DMS53 (cell line): ENCODE data around the gene FUT6.
"Not testable (repeated sequence)": the region's sequence is repeated elsewhere in the genome, so short reads cannot be mapped to it uniquely, and the experiment has no call there.

Source experiments
- DNase-seq: peaks from one replicate; lab custom pipeline; 2025; lab: John Stamatoyannopoulos, UW

The FUT6 gene

DNA sequence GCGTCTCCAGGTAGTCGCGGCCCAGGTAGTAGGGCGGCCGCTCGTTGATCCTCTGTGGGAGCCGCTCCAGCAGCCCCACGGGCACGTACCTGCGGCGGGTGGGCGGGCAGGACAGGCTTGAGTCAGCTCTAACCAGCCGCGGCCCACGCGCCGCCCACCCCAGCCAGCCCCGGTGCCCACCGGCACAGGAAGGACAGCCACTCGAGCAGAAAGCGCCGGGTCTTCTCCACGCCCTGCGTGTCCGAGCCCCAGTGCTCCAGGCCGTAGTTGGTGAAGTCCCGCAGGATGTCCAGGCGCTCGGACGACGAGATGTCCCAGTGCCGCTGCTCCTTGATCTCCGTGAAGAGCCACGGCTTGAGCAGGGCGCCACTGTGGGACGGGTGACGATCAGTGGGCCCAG is 54.1 kb downstream of the FUT6 start:
- DNase-seq: no peak

DNA sequence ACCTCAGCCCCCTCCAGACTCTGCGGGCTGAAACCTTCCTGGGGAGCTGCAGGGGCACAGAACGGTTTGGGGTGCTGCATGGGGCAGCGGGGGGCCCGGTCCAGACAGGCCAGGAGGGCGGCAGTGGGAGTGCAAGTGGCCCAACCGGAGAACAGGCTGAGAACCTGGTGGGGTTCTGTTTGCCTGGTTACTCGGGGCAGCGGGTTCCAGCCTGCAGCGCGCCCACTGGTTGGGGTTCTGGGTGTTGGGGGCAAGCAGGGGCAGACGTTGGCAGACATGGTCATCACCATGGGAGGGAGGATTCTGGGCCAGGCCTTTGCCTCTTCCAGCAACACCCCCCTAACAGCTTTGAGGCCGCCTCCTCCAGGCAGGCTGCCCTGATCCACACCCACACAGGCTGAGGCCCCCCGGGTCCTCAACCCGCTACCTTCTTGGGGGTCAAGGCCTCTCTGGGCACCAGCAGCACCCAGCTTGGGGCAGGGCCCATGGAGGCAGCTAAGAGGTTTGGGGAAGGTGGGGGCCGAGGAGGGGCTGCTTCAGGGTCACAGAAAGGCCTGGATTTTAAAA is 54.8 kb downstream of the FUT6 start, which contains the start of gene PRR22:
TSS of gene PRR22 (minus strand) at position 166 of the 567 bp plus-strand sequence. CDS start at position 80, 86 bp downstream.
- no peak for DNase-seq

DNA sequence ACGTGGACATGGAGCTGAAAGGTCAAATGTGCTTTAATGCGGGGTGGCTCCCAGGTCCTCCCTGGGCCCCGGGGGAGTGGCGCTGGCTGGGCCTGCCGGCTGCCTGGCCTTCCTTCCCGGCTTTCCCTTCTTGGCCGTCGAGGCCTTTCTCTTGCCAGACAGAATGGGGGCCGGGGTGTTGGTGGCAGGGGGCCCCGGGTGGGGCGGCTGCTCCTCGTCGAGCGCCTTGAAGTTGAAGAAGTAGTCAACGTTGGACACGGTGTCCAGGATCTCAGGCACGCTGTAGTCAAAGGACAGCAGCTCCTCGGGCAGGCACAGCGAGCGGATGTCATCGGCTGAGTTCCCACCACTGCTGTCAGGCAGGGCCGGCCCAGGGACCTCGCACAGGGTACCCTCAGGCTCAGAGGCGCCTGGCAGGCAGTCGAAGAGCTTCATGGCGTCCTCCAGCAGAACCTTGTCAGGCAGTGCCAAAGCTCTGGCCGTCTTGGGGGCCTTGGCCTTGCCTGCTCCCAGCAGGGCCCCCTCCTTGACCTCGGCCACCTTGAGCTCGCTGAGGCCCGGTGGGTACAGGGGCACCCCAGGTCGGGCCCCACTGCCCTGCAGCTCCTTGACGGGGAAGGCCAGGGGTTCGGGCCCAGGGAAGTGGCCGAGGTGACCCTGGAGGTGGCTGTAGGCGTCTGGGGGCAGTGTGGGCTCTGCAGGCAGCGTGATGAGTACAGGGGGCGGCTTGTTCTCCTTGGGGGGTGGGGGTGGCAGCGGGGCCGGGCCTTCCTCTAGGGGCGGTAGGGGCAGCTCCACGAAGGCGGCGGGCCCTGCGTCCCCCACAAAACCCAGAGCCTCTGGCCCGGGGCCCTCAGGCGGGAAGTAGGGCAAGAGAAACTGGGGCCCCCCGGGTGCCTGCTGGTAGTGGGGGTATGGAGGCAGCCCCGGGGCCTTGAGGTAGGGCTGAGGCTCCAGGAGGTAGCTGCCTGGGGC is 56.3 kb downstream of the FUT6 start:
- no peak for DNase-seq

DNA sequence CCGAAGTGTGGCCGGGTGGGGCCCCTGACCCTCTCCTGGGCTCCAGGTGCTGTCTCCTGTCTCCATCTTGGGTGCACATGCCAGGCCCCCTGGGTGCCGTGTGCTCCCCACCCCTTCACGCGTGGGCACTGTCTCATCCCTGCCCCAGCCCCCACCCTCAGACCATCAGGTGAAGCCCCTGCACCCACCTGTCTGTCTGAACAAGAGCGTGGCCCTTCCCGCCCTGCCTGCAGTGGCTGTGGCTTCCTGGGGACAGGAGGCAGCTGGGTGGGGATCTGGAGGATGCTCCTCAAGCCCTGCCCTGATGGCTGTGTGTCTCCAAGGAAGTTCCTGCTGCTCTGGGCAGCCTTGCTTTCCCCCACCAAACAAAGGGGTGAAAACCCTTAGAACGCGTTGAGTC is 57.2 kb downstream of the FUT6 start:
- no peak for DNase-seq

DNA sequence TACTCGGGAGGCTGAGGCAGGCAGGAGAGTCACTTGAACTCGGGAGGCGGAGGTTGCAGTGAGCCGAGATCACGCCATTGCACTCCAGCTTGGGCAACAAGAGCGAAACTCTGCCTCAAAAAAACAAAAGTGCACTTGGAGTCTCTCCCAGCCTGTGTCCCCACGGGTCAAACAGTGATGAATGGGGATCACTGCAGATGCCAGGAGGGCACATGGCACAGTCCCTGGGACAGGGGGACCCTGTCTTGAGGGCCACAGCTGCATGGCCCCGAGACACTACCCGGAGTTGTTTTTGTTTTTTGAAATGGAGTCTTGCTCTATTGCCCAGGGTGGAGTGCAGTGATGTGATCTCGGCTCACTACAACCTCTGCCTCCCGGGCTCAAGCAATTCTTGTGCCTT is 58.6 kb downstream of the FUT6 start:
- not testable (repeated sequence) for DNase-seq
